Measurements from ENCODE around the gene SYNE4. TPM values are rescaled to one million over a fixed set of nuclear protein-coding genes. Genes with fewer than 3 reads are reported as not detected.

SYNE4 gene
- total and polyA plus RNA-seq, 2 donors from 2014 or later: 7.0 to 15.7 TPM

DNA sequence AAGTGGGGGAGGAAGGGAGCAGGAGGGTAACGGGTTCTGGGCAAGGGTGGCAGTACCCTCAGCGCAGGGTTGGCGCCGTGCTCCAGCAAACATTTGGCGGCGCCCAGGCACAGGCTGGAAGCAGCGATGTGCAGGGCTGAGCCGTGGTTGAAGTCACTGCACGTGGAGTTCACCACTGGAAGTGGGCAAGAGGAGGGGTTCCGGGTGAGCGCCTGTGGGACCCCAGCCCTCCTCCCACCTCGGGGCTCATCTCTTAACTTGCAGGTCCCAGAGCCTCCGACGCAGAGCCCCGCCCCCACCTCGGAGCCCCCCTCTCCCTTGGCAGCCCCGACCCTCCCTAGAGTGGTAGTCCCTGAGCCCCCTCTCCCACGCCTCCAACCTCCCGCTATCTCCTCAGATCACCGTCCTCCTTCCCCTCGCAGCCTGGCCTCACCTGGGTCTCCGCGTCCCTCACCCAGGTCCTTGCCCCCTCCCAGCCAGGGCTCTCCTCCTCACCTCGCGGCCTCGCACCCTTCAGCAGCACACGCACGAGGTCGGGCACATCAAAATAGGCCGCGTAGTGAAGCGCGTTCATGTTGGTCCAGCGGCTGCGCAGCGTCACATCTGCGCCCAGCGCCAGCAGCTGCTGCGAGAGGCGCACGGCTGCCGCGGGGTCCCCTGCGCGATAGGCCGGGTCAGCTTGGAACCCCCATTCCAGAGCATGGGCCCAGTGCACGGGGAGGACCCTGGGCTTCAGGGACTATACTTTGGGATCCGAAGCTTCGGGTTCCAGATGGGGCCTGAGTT lies 17.7 kb upstream of the SYNE4 start:
- H3K36me3 ChIP-seq (ENCODE audit: control insufficient read depth in 2 of 3, insufficient read depth in 3 of 3, low read length in 3 of 3): no peaks in the 10 kb centered on the region
- intact Hi-C loops (cut with DNase I): no loop called here
- H3K27ac ChIP-seq (ENCODE audit: low read depth in 2 of 2, low read length in 2 of 2): no peak overlapping the region
- TF ChIP-seq, protein P1, sequence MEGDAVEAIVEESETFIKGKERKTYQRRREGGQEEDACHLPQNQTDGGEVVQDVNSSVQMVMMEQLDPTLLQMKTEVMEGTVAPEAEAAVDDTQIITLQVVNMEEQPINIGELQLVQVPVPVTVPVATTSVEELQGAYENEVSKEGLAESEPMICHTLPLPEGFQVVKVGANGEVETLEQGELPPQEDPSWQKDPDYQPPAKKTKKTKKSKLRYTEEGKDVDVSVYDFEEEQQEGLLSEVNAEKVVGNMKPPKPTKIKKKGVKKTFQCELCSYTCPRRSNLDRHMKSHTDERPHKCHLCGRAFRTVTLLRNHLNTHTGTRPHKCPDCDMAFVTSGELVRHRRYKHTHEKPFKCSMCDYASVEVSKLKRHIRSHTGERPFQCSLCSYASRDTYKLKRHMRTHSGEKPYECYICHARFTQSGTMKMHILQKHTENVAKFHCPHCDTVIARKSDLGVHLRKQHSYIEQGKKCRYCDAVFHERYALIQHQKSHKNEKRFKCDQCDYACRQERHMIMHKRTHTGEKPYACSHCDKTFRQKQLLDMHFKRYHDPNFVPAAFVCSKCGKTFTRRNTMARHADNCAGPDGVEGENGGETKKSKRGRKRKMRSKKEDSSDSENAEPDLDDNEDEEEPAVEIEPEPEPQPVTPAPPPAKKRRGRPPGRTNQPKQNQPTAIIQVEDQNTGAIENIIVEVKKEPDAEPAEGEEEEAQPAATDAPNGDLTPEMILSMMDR (IDR thresholded peaks at IDR 0.05; ENCODE audit: borderline replicate concordance, extremely low read depth, insufficient read depth): no peak
- FAIRE-seq (no peak), DNase-seq (no peak)
- H3K9me3 ChIP-seq (ENCODE audit: control insufficient read depth in 2 of 3, insufficient read depth in 1 of 3, low read length in 3 of 3): no peaks in the 10 kb centered on the region
- no peak overlapping the region for H3K9ac ChIP-seq (ENCODE audit: low read length in 3 of 3)
- H3K4me1 ChIP-seq (ENCODE audit: control insufficient read depth in 2 of 3, insufficient read depth in 2 of 3, low read depth in 1 of 3, low read length in 3 of 3): no peaks in the 10 kb centered on the region
- H3K4me3 ChIP-seq (ENCODE audit: low read length in 3 of 3): no peak overlapping the region
- H3K27me3 ChIP-seq (ENCODE audit: control insufficient read depth, insufficient read depth, low read length): no peaks in the 10 kb centered on the region

DNA sequence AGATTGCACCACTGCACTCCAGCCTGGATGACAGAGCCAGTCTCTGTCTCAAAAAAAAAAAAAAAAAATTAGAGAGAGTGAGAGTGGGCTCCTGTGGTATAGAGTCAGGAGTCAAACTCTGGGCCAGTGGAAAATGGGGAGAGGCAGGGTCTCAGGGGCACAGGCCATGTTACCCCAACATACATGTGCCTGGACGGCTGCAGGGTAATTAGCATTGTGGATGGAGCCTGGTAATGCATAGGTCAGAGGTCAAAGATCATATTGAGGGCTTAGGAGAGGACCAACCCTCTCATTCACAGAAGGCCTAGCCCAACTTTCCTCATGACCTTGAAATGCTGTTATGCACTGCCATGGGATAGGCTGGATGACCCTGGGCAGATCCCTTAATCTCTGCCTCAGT lies 16.9 kb upstream of the SYNE4 start:
- TF ChIP-seq, protein P1 (IDR thresholded peaks at IDR 0.05; ENCODE audit: borderline replicate concordance, extremely low read depth, insufficient read depth): no peak
- Histone ChIP-seq H3K27me3 (ENCODE audit: control insufficient read depth, insufficient read depth, low read length) (no peaks in the 10 kb centered on the region), H3K9me3 (ENCODE audit: control insufficient read depth in 2 of 3, insufficient read depth in 1 of 3, low read length in 3 of 3) (no peaks in the 10 kb centered on the region), H3K4me1 (ENCODE audit: control insufficient read depth in 2 of 3, insufficient read depth in 2 of 3, low read depth in 1 of 3, low read length in 3 of 3) (no peaks in the 10 kb centered on the region), H3K4me3 (ENCODE audit: low read length in 3 of 3) (no peak overlapping the region), H3K9ac (ENCODE audit: low read length in 3 of 3) (no peak overlapping the region), H3K27ac (ENCODE audit: low read depth in 2 of 2, low read length in 2 of 2) (no peak overlapping the region), H3K36me3 (ENCODE audit: control insufficient read depth in 2 of 3, insufficient read depth in 3 of 3, low read length in 3 of 3) (no peaks in the 10 kb centered on the region)
- FAIRE-seq (no peak), DNase-seq (no peak)
- intact Hi-C loops (cut with DNase I): no loop called here

DNA sequence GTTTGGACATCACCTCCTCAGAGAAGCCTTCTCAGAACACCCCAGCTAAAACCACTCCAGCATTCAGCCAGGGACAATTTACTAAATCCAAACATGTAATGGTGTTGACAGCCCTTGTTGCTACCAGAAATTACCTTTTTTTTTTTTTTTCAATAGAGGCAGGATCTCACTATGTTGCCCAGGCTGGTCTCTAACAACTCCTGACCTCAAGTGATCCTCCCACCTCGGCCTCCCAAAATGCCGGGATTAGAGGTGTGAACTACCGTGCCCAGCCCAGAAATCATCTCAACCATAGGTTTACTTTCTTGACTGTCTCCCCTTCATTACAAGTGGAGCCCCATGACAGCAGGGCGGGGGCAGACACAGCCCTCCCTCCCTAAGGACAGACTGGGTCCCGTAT lies 14.8 kb upstream of the SYNE4 start:
- Histone ChIP-seq H3K9me3 (ENCODE audit: control insufficient read depth in 2 of 3, insufficient read depth in 1 of 3, low read length in 3 of 3) (no peaks in the 10 kb centered on the region), H3K27ac (ENCODE audit: low read depth in 2 of 2, low read length in 2 of 2) (no peak overlapping the region), H3K9ac (ENCODE audit: low read length in 3 of 3) (no peak overlapping the region), H3K4me3 (ENCODE audit: low read length in 3 of 3) (no peak overlapping the region), H3K36me3 (ENCODE audit: control insufficient read depth in 2 of 3, insufficient read depth in 3 of 3, low read length in 3 of 3) (no peaks in the 10 kb centered on the region), H3K4me1 (ENCODE audit: control insufficient read depth in 2 of 3, insufficient read depth in 2 of 3, low read depth in 1 of 3, low read length in 3 of 3) (no peaks in the 10 kb centered on the region), H3K27me3 (ENCODE audit: control insufficient read depth, insufficient read depth, low read length) (no peaks in the 10 kb centered on the region)
- intact Hi-C loops (cut with DNase I): no loop called here
- TF ChIP-seq, protein P1 (IDR thresholded peaks at IDR 0.05; ENCODE audit: borderline replicate concordance, extremely low read depth, insufficient read depth): no peak
- FAIRE-seq (no peak), DNase-seq (no peak)
